ENCODE results near the gene BCLAF3. TPM values are rescaled to one million over a fixed set of nuclear protein-coding genes. Genes with fewer than 3 reads are reported as not detected.

The BCLAF3 gene
- 1 to 10 TPM; 8.0 to 8.9 TPM for total RNA-seq

- Mint-ChIP-seq H3K4me3 (peak within 1 kb of the TSS; percentile 89), H3K27me3 (no peaks in the 10 kb centered on the region), H3K36me3 (peaks cover 4% of the 10 kb centered on the region), H3K27ac (peak within 1 kb of the TSS; percentile 94), H3K4me1 (peaks cover 9% of the 10 kb centered on the region), H3K9me3 (no peaks in the 10 kb centered on the region)
- DNase-seq = peak; percentile 91
- peak; percentile 93 for ATAC-seq (ENCODE audit: low read depth)
- POLR2A ChIA-PET = interaction anchor here (0.6 kb wide), 1 partner anchor 308 kb away, joined by 3 read pairs; no protein-coding TSS in a partner anchor
Measured at GRCh38 chrX:19990556-19991349, at the start of gene BCLAF3. Gene BCLAF3 (minus strand): TSS chrX:19991061. CDS start chrX:19970264, 20,797 bp downstream.

DNA sequence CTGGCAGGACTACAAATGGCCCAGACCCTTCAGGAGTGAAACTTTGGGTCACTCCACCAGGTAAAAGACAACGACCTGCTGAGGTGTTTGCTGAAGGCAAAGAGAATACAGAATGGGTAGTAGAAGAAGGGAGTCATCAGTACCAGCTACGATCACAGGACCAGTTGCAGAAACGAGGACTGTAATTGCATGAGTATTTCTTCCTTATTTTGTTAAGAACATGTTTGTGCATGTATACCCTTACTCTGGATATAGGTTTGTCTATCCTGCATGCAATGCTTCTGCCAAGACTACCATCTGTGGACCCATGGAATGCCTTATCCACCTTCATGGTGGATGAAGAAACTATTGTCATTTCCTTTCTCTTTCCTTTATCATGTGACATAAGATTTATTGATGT lies 48.1 kb upstream of the BCLAF3 start:
- Mint-ChIP-seq H3K4me1 (no peaks in the 10 kb centered on the region), H3K36me3 (no peaks in the 10 kb centered on the region), H3K9me3 (no peaks in the 10 kb centered on the region), H3K4me3 (no peak overlapping the region), H3K27me3 (peaks cover 2% of the 10 kb centered on the region), H3K27ac (no peak overlapping the region)
- POLR2A ChIA-PET = no interaction called here
- ATAC-seq (ENCODE audit: low read depth) (no peak), DNase-seq (no peak)

- ATAC-seq (ENCODE audit: low read depth) (no peak), DNase-seq (no peak)
- Mint-ChIP-seq H3K27me3 (no peaks in the 10 kb centered on the region), H3K36me3 (no peaks in the 10 kb centered on the region), H3K4me1 (no peaks in the 10 kb centered on the region), H3K4me3 (no peak overlapping the region), H3K9me3 (no peaks in the 10 kb centered on the region), H3K27ac (no peak overlapping the region)
- POLR2A ChIA-PET = no interaction called here
Measured at GRCh38 chrX:20037186-20037585, 46.3 kb upstream of the BCLAF3 start.

DNA sequence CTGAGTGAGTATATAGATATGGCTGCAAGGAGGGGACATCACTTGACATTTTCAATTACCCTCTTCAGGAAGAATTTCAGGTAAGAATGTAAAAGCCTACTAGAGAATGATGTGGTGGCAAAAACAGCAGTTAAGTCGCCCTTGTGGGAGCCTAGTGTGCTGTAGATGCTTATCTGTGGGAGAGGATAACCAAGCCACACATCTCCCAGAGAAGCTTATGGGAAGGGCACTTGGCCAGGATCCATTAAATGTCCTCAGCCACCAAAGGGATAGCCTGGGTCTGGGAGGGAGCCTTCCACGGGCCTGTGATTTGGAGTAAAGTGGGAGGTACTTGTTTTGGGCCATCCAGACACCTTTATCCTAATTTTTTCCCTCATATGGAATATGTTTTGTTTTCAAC lies 41.3 kb upstream of the BCLAF3 start:
- POLR2A ChIA-PET = no interaction called here
- no peaks in the 10 kb centered on the region for H3K9me3 Mint-ChIP-seq
- H3K27ac Mint-ChIP-seq = no peak overlapping the region
- H3K27me3 Mint-ChIP-seq = no peaks in the 10 kb centered on the region
- H3K4me3 Mint-ChIP-seq = no peak overlapping the region
- H3K4me1 Mint-ChIP-seq = peaks cover 9% of the 10 kb centered on the region
- DNase-seq (no peak), ATAC-seq (ENCODE audit: low read depth) (no peak)
- no peaks in the 10 kb centered on the region for H3K36me3 Mint-ChIP-seq

- no peaks in the 10 kb centered on the region for H3K27me3 Mint-ChIP-seq
- H3K27ac Mint-ChIP-seq = no peak overlapping the region
- no peaks in the 10 kb centered on the region for H3K36me3 Mint-ChIP-seq
- DNase-seq (no peak), ATAC-seq (ENCODE audit: low read depth) (peak; percentile 54)
- no peak overlapping the region for H3K4me3 Mint-ChIP-seq
- POLR2A ChIA-PET = no interaction called here
- no peaks in the 10 kb centered on the region for H3K9me3 Mint-ChIP-seq
- H3K4me1 Mint-ChIP-seq = peaks cover 11% of the 10 kb centered on the region
Measured at GRCh38 chrX:20029728-20030127, 38.9 kb upstream of the BCLAF3 start.

GRCh38 chrX:20028588-20028987 lies 37.7 kb upstream of the BCLAF3 start:
- H3K27ac Mint-ChIP-seq = no peak overlapping the region
- H3K4me3 Mint-ChIP-seq = no peak overlapping the region
- ATAC-seq (ENCODE audit: low read depth) (peak; percentile 14), DNase-seq (no peak)
- H3K36me3 Mint-ChIP-seq = no peaks in the 10 kb centered on the region
- no peaks in the 10 kb centered on the region for H3K9me3 Mint-ChIP-seq
- peaks cover 11% of the 10 kb centered on the region for H3K4me1 Mint-ChIP-seq
- H3K27me3 Mint-ChIP-seq = no peaks in the 10 kb centered on the region
- POLR2A ChIA-PET = no interaction called here

DNA sequence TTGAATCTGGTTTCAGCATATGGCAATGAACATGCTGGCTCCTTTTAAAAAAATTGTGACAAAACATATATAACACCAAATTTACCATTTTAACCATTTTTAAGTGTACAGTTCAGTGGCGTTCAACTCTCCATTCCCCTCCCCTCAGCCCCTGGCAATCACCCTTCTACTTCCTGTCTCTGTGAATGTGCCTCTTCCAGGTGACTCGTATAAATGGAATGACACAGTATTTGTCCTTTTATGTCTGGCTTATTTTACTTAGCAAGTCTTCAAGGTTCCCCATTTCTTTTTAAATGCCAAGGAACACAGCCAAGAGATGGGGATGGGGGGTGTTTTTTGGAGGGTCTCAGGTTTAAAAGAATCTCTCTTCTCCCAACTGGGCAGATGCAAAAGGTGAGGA lies 35.4 kb upstream of the BCLAF3 start:
- POLR2A ChIA-PET = no interaction called here
- peaks cover 11% of the 10 kb centered on the region for H3K4me1 Mint-ChIP-seq
- H3K27ac Mint-ChIP-seq = no peak overlapping the region
- DNase-seq (no peak), ATAC-seq (ENCODE audit: low read depth) (no peak)
- no peak overlapping the region for H3K4me3 Mint-ChIP-seq
- no peaks in the 10 kb centered on the region for H3K9me3 Mint-ChIP-seq
- H3K36me3 Mint-ChIP-seq = no peaks in the 10 kb centered on the region
- H3K27me3 Mint-ChIP-seq = no peaks in the 10 kb centered on the region

- H3K27ac Mint-ChIP-seq = no peak overlapping the region
- H3K9me3 Mint-ChIP-seq = peaks cover 5% of the 10 kb centered on the region
- no peak for ATAC-seq (ENCODE audit: low read depth)
- no peaks in the 10 kb centered on the region for H3K4me1 Mint-ChIP-seq
- H3K27me3 Mint-ChIP-seq = no peaks in the 10 kb centered on the region
- H3K36me3 Mint-ChIP-seq = peaks cover 5% of the 10 kb centered on the region
- no peak overlapping the region for H3K4me3 Mint-ChIP-seq
- no peak for DNase-seq
- POLR2A ChIA-PET = no interaction called here
Measured at GRCh38 chrX:20019672-20020365, 29.0 kb upstream of the BCLAF3 start.

DNA sequence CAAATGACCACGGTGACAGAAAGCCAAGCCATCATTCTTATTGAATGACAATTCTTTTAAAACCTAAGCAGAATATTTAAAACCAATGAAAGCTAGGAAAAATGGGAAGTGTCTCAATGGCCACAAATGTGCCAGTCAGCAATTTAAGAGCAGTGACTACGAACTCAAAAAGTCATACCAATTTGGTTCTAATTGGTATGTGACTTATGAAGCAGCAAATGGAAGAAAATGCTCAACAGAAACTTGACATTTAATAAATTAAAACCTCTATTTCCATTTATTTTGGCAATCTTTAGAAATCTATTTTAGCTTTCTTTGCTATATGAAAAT lies 25.7 kb upstream of the BCLAF3 start:
- Mint-ChIP-seq H3K27ac (no peak overlapping the region), H3K9me3 (peaks cover 5% of the 10 kb centered on the region), H3K27me3 (no peaks in the 10 kb centered on the region), H3K4me3 (no peak overlapping the region), H3K4me1 (no peaks in the 10 kb centered on the region), H3K36me3 (peaks cover 6% of the 10 kb centered on the region)
- ATAC-seq (ENCODE audit: low read depth) (no peak), DNase-seq (no peak)
- POLR2A ChIA-PET = interaction anchor here (0.6 kb wide), 1 partner anchor 129 kb away, joined by 10 read pairs; the partner anchor contains the start of gene SH3KBP1

DNA sequence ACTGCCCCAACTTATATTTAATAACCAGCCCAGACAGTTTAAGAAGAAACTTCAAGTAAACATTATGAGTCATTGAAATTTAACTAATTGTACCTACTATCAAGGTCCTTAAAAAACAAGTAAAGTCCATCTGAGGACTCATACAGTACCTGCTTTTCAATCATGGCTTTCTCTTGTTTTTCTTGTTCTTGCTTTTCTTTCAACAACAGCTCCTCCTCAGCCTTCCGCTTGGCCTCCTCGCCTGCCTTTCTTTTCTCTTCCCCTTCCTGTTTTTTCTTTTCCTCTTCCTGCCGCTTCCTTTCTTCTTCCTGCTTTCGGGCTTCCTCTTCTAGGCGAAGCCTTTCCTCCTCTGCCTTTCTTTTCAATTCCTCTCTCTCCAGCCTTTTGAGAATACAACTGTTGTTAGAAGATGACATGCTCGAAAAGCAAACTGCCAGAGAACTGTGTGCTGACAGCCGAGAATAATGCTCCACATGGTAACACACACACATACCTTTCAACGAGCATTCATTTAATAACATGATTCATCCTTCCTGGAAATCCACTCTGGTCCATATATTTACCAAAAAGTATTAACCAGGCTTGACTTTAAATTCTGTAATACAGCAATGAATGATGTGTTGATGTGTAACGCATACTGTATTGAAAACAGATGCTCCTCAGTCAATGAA lies 25.2 kb upstream of the BCLAF3 start:
- POLR2A ChIA-PET = interaction anchor here (0.6 kb wide), 1 partner anchor 128 kb away, joined by 10 read pairs; the partner anchor contains the start of gene SH3KBP1
- H3K27ac Mint-ChIP-seq = no peak overlapping the region

GRCh38 chrX:20015422-20015821 lies 24.6 kb upstream of the BCLAF3 start:
- H3K4me1 Mint-ChIP-seq = no peaks in the 10 kb centered on the region
- H3K27ac Mint-ChIP-seq = no peak overlapping the region
- H3K4me3 Mint-ChIP-seq = no peak overlapping the region
- H3K27me3 Mint-ChIP-seq = no peaks in the 10 kb centered on the region
- DNase-seq = no peak
- ATAC-seq (ENCODE audit: low read depth) = no peak
- POLR2A ChIA-PET = no interaction called here
- H3K36me3 Mint-ChIP-seq = peaks cover 6% of the 10 kb centered on the region
- H3K9me3 Mint-ChIP-seq = peaks cover 5% of the 10 kb centered on the region

More for the DNA sequence above, 25.2 kb upstream of the BCLAF3 start:
- Mint-ChIP-seq H3K9me3 (peaks cover 5% of the 10 kb centered on the region), H3K4me3 (no peak overlapping the region), H3K27me3 (no peaks in the 10 kb centered on the region), H3K36me3 (peaks cover 6% of the 10 kb centered on the region), H3K4me1 (no peaks in the 10 kb centered on the region)
- ATAC-seq (ENCODE audit: low read depth) (no peak), DNase-seq (no peak)

DNA sequence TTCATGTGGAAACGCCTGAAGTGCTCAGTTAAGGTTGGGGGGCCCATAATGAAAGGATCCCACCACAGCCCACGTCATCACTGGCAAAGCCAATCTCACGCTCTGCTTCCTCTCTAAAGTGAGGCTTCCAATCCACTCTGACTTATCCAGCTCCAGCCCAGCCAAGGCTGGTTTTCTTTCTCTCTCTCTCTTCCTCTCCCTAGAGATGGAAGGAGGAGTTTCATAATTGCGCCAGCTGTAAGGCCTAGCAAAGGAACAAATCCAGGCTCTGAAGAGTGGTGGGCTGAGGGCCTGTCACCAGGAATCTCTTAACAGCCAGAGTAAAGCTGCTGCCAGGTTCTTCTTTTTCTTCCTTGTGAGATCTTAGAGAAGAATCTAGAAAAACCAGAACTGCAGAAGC lies 20.7 kb upstream of the BCLAF3 start:
- POLR2A ChIA-PET = no interaction called here

DNA sequence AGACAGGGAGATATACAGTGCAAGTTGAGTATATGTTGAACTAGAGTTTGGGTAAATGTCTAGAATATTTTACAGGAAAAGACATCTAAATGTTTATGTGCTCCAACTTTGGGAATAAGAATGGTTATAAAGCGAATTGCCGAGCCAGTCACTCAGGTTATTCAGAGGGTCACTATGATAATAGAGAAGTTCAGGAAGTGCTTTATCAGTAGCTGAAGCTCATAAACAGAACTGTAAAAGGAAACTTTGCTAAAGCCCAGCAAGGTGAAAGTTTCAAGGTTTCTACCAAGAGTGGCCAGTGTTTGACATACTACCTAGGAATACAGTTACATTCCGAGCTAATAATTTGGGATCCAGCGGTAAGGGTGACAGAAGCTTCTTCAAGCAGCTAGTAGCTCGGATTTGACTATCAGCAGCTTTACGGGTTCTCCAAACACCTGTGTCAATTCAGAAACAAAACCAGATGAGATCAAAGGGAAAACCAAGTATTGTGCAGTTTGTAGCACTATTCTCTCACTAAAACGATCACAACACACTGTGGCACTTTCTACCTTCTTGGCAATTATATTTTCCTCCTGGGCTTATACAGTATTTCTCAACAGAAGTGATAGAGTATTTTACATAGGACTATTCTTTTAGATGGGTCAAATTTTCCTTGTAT lies 17.2 kb upstream of the BCLAF3 start:
- POLR2A ChIA-PET = no interaction called here
- ATAC-seq (ENCODE audit: low read depth) = no peak
- H3K27ac Mint-ChIP-seq = no peak overlapping the region
- no peak for DNase-seq
- H3K9me3 Mint-ChIP-seq = no peaks in the 10 kb centered on the region
- peaks cover 4% of the 10 kb centered on the region for H3K4me1 Mint-ChIP-seq
- no peak overlapping the region for H3K4me3 Mint-ChIP-seq
- H3K27me3 Mint-ChIP-seq = peaks cover 2% of the 10 kb centered on the region
- H3K36me3 Mint-ChIP-seq = no peaks in the 10 kb centered on the region

More for the DNA sequence above, 20.7 kb upstream of the BCLAF3 start:
- Mint-ChIP-seq H3K9me3 (peaks cover 3% of the 10 kb centered on the region), H3K4me3 (no peak overlapping the region), H3K27ac (no peak overlapping the region), H3K27me3 (peaks cover 2% of the 10 kb centered on the region), H3K4me1 (peaks cover 4% of the 10 kb centered on the region), H3K36me3 (peaks cover 6% of the 10 kb centered on the region)
- no peak for ATAC-seq (ENCODE audit: low read depth)
- no peak for DNase-seq
